ENCODE results near the gene ATP8B1. TPM values are rescaled to one million over a fixed set of nuclear protein-coding genes. Genes with fewer than 3 reads are reported as not detected.
A peak's percentile ranks its signal among the peaks of the same experiment; 100 is the strongest.

ATP8B1 gene
- total RNA-seq, 1 donor from 2014 or later = 66.7 TPM

DNA sequence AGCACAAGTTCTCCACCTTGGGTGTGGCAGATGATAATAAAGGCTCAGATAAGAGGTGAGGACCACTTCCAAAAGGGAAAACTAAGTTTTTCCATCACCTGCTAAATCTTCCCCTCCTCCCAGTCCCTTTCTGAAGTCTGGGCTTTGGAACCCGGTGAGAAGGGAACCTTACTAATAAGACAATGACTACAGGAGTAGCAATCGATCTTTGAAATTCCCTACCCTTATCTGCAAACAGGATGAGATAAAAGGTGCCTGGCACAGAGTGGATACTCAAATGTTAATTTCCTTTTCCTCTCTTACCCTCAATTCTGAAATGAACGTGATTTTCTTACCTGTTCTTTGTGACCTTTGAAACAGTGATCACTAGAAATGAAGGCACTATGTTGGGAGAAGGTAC lies 111.8 kb downstream of the ATP8B1 start:
- Mint-ChIP-seq H3K27ac (ENCODE audit: unreplicated experiment) (no peak overlapping the region), H3K4me3 (ENCODE audit: unreplicated experiment) (peak overlapping the region; percentile 32), H3K27me3 (ENCODE audit: unreplicated experiment) (peaks cover 11% of the 10 kb centered on the region), H3K9me3 (ENCODE audit: unreplicated experiment) (no peaks in the 10 kb centered on the region), H3K36me3 (ENCODE audit: low read depth, unreplicated experiment) (peaks cover 70% of the 10 kb centered on the region), H3K4me1 (ENCODE audit: unreplicated experiment) (peaks cover 2% of the 10 kb centered on the region)
- TF ChIP-seq, protein P1, sequence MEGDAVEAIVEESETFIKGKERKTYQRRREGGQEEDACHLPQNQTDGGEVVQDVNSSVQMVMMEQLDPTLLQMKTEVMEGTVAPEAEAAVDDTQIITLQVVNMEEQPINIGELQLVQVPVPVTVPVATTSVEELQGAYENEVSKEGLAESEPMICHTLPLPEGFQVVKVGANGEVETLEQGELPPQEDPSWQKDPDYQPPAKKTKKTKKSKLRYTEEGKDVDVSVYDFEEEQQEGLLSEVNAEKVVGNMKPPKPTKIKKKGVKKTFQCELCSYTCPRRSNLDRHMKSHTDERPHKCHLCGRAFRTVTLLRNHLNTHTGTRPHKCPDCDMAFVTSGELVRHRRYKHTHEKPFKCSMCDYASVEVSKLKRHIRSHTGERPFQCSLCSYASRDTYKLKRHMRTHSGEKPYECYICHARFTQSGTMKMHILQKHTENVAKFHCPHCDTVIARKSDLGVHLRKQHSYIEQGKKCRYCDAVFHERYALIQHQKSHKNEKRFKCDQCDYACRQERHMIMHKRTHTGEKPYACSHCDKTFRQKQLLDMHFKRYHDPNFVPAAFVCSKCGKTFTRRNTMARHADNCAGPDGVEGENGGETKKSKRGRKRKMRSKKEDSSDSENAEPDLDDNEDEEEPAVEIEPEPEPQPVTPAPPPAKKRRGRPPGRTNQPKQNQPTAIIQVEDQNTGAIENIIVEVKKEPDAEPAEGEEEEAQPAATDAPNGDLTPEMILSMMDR (IDR thresholded peaks at IDR 0.05; ENCODE audit: unreplicated experiment) = no peak
- DNase-seq (ENCODE audit: low spot score) = no peak

DNA sequence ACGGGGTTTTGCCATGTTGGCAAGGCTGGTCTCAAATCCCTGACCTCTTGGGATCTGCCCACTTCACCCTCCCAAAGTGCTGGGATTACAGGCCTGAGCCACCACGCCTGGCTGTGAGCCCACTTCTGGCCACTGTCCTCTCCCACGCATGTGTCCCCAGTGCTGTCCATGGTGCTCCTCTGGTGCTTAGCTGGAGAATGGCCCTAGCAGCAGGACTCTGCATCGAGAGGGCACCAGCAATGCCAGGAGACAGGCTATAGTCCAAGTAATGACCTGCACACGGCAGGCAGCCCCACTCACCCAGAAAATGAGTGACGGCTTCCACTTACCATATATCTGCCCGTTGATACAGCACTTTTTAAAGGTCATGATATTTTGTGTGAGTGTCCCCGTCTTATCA lies 115.1 kb downstream of the ATP8B1 start:
- peaks cover 11% of the 10 kb centered on the region for H3K27me3 Mint-ChIP-seq (ENCODE audit: unreplicated experiment)
- H3K4me1 Mint-ChIP-seq (ENCODE audit: unreplicated experiment) = peaks cover 2% of the 10 kb centered on the region
- TF ChIP-seq, protein P1 (IDR thresholded peaks at IDR 0.05; ENCODE audit: unreplicated experiment) = no peak
- H3K4me3 Mint-ChIP-seq (ENCODE audit: unreplicated experiment) = no peak overlapping the region
- peaks cover 67% of the 10 kb centered on the region for H3K36me3 Mint-ChIP-seq (ENCODE audit: low read depth, unreplicated experiment)
- no peak for DNase-seq (ENCODE audit: low spot score)
- H3K27ac Mint-ChIP-seq (ENCODE audit: unreplicated experiment) = no peak overlapping the region
- no peaks in the 10 kb centered on the region for H3K9me3 Mint-ChIP-seq (ENCODE audit: unreplicated experiment)

DNA sequence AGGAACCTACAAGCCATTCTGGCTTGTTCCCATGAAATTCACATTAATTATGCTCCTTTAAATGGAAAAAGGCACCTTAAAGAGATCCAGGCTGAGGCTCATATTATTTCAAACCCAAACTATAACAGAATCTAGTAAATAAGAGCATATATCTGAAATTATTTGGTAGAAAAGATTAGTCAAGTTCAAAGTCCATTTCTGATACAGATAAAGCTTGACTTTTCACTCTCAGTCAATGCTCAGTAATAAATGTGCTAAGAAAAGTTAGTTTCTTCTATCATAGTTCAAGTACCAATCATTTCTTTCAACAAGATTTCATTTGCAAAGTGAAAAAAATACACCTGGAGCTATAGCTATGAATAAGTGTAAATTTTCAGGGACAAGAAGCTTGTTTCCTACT lies 119.6 kb downstream of the ATP8B1 start:
- Mint-ChIP-seq H3K27me3 (ENCODE audit: unreplicated experiment) (peaks cover 7% of the 10 kb centered on the region), H3K4me3 (ENCODE audit: unreplicated experiment) (no peak overlapping the region), H3K4me1 (ENCODE audit: unreplicated experiment) (no peaks in the 10 kb centered on the region), H3K36me3 (ENCODE audit: low read depth, unreplicated experiment) (peaks cover 51% of the 10 kb centered on the region), H3K9me3 (ENCODE audit: unreplicated experiment) (no peaks in the 10 kb centered on the region), H3K27ac (ENCODE audit: unreplicated experiment) (no peak overlapping the region)
- no peak for DNase-seq (ENCODE audit: low spot score)
- TF ChIP-seq, protein P1 (IDR thresholded peaks at IDR 0.05; ENCODE audit: unreplicated experiment) = no peak

DNA sequence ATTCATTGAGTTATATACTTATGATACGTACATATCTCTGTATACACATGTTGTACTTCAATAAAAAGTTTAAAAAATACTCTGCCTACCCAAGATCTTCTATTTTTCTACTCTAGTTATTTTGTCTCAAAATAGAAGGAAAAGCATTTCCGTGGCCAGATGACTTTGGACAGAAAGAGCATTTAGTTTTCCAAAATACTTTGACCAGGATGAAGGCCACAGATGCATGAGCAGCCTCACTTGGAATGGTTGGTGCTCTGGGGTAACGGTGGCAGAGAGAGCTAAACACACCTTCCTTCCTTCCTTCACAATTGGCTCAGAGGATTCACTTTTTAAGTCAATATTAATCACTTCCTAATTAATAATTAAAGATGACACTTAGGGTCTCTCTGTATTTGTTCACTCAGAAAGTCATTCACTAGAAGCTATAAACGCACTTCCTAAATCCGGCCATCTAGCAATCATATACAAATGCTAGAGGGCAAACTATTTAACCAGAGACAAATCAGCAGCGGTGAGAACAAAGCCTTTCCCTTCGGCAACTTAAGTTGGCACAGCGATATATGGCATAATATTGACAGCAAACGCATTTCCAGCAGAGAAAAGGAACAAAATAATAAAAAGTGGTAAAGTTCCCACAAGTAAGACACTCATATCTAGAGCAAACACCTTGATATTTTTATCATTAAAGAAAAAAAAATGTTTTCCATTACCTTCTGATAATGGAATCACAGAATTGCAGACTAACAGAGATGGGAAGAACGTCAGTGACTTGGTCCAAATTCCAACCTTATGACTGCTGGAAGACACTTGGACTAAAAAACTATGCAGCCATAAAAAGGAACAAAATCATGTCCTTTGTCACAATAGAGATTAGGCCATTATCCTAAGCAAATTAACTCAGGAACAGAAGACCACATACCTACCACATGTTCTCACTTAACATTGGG lies 125.6 kb downstream of the ATP8B1 start:
- H3K4me1 Mint-ChIP-seq (ENCODE audit: unreplicated experiment) = peaks cover 9% of the 10 kb centered on the region
- peaks cover 55% of the 10 kb centered on the region for H3K36me3 Mint-ChIP-seq (ENCODE audit: low read depth, unreplicated experiment)
- no peaks in the 10 kb centered on the region for H3K9me3 Mint-ChIP-seq (ENCODE audit: unreplicated experiment)
- DNase-seq (ENCODE audit: low spot score) = no peak
- TF ChIP-seq, protein P1 (IDR thresholded peaks at IDR 0.05; ENCODE audit: unreplicated experiment) = no peak
- peaks cover 7% of the 10 kb centered on the region for H3K27me3 Mint-ChIP-seq (ENCODE audit: unreplicated experiment)
- H3K27ac Mint-ChIP-seq (ENCODE audit: unreplicated experiment) = no peak overlapping the region
- peak overlapping the region; percentile 30 for H3K4me3 Mint-ChIP-seq (ENCODE audit: unreplicated experiment)

DNA sequence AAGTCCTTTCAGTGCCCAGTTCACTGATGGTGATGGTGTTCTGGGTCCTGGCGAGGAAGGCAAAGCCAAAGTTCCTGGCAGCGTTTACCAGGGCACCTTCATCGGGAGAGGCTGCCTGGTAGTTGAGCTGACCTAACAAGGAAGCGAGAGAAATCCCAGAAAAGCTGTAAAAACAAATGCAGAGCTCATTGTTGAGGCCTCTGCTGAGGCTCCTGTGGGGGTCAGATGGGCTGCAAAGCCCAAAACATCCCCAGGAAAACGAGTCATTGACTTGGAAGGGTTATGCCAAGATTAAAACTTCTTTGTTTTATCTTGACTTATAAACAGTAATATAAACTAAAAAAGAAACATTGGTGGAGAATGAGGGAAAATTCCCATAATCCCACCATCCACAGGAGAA lies 128.2 kb downstream of the ATP8B1 start:
- no peak overlapping the region for H3K27ac Mint-ChIP-seq (ENCODE audit: unreplicated experiment)
- peaks cover 10% of the 10 kb centered on the region for H3K27me3 Mint-ChIP-seq (ENCODE audit: unreplicated experiment)
- TF ChIP-seq, protein P1 (IDR thresholded peaks at IDR 0.05; ENCODE audit: unreplicated experiment) = no peak
- DNase-seq (ENCODE audit: low spot score) = no peak
- H3K4me3 Mint-ChIP-seq (ENCODE audit: unreplicated experiment) = no peak overlapping the region
- no peaks in the 10 kb centered on the region for H3K9me3 Mint-ChIP-seq (ENCODE audit: unreplicated experiment)
- H3K4me1 Mint-ChIP-seq (ENCODE audit: unreplicated experiment) = peaks cover 14% of the 10 kb centered on the region
- peaks cover 54% of the 10 kb centered on the region for H3K36me3 Mint-ChIP-seq (ENCODE audit: low read depth, unreplicated experiment)
